PC-3 (cell line): ENCODE data around the gene UCN2. TPM values are rescaled to one million over a fixed set of nuclear protein-coding genes. Genes with fewer than 3 reads are reported as not detected.
A peak's percentile ranks its signal among the peaks of the same experiment; 100 is the strongest.

ENCODE experiments used
- ATAC-seq: fragments of 200-7000 bp; cut with Tn5 transposase; 2 replicates; pipeline ENCODE4 v1.9.1; 2020; ENCODE audit warnings: mild to moderate bottlenecking, moderate library complexity
- BruUV-seq: library from RNA; stranded (reverse); fragments of 400-500 nt; replicated peaks from 2 replicates; lab custom pipeline; 2021; lab: Mats Ljungman, UMichigan
- CTCF ChIA-PET: fragments of 300-600 bp; sonication (Branson Sonifier 250); formaldehyde crosslinking; loops from one replicate; lab custom pipeline; 2022; ENCODE audit warnings: antibody characterized with exemption; lab: Charles Lee
- POLR2A ChIA-PET: fragments of 300-600 bp; sonication (Branson Sonifier 250); formaldehyde crosslinking; loops from one replicate; lab custom pipeline; 2022; ENCODE audit warnings: antibody characterized with exemption; ENCODE audit not compliant: unreplicated experiment; lab: Charles Lee
- DNase-seq: peaks from one replicate; pipeline ENCODE4 v3.0.0-alpha.2; 2015
- H2AFZ ChIP-seq: fragments of 300-600 bp; sonication (generic); 2 replicates; pipeline ENCODE4 v1.6.0; 2016; ENCODE audit warnings: antibody characterized with exemption, low read length
- H3F3A ChIP-seq: fragments of 300-600 bp; sonication (generic); one replicate; pipeline ENCODE4 v1.6.0; 2017; ENCODE audit warnings: antibody characterized with exemption, low read length, control low read depth, mild to moderate bottlenecking; ENCODE audit not compliant: unreplicated experiment
- H3K27ac ChIP-seq: fragments of 300-600 bp; sonication (generic); 2 replicates; pipeline ENCODE4 v1.5.1; 2016; ENCODE audit warnings: mild to moderate bottlenecking, low read length
- H3K27me3 ChIP-seq: fragments of 300-600 bp; sonication (generic); 2 replicates; pipeline ENCODE4 v1.6.1; 2016; ENCODE audit warnings: low read length, mixed read lengths
- H3K36me3 ChIP-seq: fragments of 300-600 bp; sonication (generic); 2 replicates; pipeline ENCODE4 v1.6.1; 2016; ENCODE audit warnings: low read depth, mixed run types, low read length, mixed read lengths
- H3K4me1 ChIP-seq: fragments of 300-600 bp; sonication (generic); 2 replicates; pipeline ENCODE4 v1.5.1; 2016; ENCODE audit warnings: low read length; ENCODE audit not compliant: insufficient read depth
- H3K4me2 ChIP-seq: fragments of 300-600 bp; sonication (generic); 2 replicates; pipeline ENCODE4 v1.6.0; 2016; ENCODE audit warnings: low read length
- H3K4me3 ChIP-seq: fragments of 300-600 bp; sonication (generic); 2 replicates; pipeline ENCODE4 v1.5.1; 2016; ENCODE audit warnings: mild to moderate bottlenecking, low read length, mixed read lengths
- H3K79me2 ChIP-seq: fragments of 300-600 bp; sonication (generic); 2 replicates; pipeline ENCODE4 v1.6.1; 2017; ENCODE audit warnings: low read length, mixed read lengths
- H3K9ac ChIP-seq: fragments of 300-600 bp; sonication (generic); 2 replicates; pipeline ENCODE4 v1.6.0; 2016; ENCODE audit warnings: mild to moderate bottlenecking, low read length
- H3K9me2 ChIP-seq: fragments of 300-600 bp; sonication (generic); replicated peaks from 2 replicates; pipeline ENCODE4 v1.6.1; 2016; ENCODE audit warnings: mixed run types, low read length, mixed read lengths
- H3K9me3 ChIP-seq: fragments of 300-600 bp; sonication (generic); 2 replicates; pipeline ENCODE4 v1.6.1; 2016; ENCODE audit warnings: low read length, mixed read lengths
- H4K20me1 ChIP-seq: fragments of 300-600 bp; sonication (generic); 2 replicates; pipeline ENCODE4 v1.6.1; 2016; ENCODE audit warnings: low read length, mixed read lengths
- EZH2 ChIP-seq: fragments of 300-600 bp; sonication (generic); IDR thresholded peaks from one replicate; pipeline ENCODE4 v1.6.1; 2017; ENCODE audit warnings: antibody characterized with exemption, mild to moderate bottlenecking, low read length; ENCODE audit not compliant: unreplicated experiment
- EZH2phosphoT487 ChIP-seq: fragments of 300-600 bp; sonication (generic); IDR thresholded peaks from 2 replicates; pipeline ENCODE4 v1.6.1; 2018; ENCODE audit warnings: mild to moderate bottlenecking, antibody characterized with exemption, low read length, borderline replicate concordance
- intact Hi-C: fragments of 100-400 bp; cut with micrococcal nuclease; formaldehyde crosslinking; loops from 2 replicates; pipeline ENCODE4 v1.9.0; 2023
- total RNA-seq: library from RNA; depleted of rRNA; stranded (reverse); fragments of >200 nt; gene quantifications from 2 replicates; pipeline ENCODE4 v1.2.3, GENCODE V29; 2014
- TF ChIP-seq, protein P1 (sequence below): fragments of 300-600 bp; sonication (generic); conservative IDR thresholded peaks from 2 replicates; pipeline ENCODE4 v1.5.1; 2017; ENCODE audit warnings: antibody characterized with exemption, low read depth, mild to moderate bottlenecking, low read length

The UCN2 gene
- total RNA-seq, 1 experiment from 2014 or later = 0.91 TPM

DNA sequence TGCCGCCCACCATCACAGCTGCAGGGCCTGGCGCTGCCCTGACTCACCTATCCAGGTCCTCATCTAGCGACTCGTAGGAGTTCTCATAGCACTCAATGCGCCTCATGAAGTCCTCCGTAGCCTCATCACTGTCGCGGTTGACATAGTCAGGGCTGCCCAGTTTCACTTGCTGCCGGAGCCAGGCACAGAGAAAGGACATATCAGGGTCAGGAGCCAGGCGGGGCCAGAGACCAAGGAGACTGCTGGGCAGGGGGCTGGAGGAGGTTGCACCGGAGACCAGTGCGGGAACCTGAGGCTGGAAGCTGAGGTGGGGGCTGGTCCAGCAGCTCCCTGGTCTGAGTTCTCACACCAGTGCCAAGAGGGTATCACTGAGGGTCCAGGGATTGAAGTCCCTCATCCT lies 25.1 kb downstream of the UCN2 start:
- TF ChIP-seq EZH2phosphoT487 (no peak), EZH2 (no peak)
- TF ChIP-seq, protein P1, sequence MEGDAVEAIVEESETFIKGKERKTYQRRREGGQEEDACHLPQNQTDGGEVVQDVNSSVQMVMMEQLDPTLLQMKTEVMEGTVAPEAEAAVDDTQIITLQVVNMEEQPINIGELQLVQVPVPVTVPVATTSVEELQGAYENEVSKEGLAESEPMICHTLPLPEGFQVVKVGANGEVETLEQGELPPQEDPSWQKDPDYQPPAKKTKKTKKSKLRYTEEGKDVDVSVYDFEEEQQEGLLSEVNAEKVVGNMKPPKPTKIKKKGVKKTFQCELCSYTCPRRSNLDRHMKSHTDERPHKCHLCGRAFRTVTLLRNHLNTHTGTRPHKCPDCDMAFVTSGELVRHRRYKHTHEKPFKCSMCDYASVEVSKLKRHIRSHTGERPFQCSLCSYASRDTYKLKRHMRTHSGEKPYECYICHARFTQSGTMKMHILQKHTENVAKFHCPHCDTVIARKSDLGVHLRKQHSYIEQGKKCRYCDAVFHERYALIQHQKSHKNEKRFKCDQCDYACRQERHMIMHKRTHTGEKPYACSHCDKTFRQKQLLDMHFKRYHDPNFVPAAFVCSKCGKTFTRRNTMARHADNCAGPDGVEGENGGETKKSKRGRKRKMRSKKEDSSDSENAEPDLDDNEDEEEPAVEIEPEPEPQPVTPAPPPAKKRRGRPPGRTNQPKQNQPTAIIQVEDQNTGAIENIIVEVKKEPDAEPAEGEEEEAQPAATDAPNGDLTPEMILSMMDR = no peak
- intact Hi-C loops = no loop called here
- H3K27ac ChIP-seq = no peak overlapping the region

DNA sequence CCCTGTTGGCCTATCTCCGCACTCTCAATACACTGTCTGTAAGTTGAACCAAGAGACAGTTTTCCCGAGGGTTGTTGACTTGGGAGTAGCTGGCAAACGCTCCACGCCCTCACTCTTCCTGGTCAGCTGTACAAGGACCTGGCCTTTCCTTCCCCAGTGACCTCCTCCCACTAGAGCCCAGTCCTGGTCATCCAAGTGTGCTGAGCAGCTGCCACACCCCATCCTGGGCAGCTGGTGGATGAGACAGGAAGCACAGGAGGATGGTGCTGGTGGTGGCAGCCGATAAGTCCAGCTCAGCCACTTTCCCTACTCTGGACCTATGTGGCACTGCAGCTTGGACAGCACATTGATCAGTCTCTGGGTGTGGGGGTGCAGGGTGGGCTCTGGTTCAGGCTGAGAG lies 26.8 kb downstream of the UCN2 start:
- ATAC-seq (peak; percentile 61), DNase-seq (no peak)
- ChIA-PET CTCF (no interaction called here), POLR2A (no interaction called here)
- H3F3A ChIP-seq = no peaks in the 10 kb centered on the region
- H3K36me3 ChIP-seq = peaks cover 48% of the 10 kb centered on the region
- no peaks in the 10 kb centered on the region for H3K9me2 ChIP-seq
- H2AFZ ChIP-seq = no peak overlapping the region
- no peaks in the 10 kb centered on the region for H3K4me1 ChIP-seq
- intact Hi-C loops = no loop called here
- H3K4me3 ChIP-seq = no peak overlapping the region
- TF ChIP-seq EZH2 (no peak), EZH2phosphoT487 (no peak)
- TF ChIP-seq, protein P1 = no peak
- H3K79me2 ChIP-seq = no peaks in the 10 kb centered on the region
- BruUV-seq = no TSS peak
- no peak overlapping the region for H3K4me2 ChIP-seq
- no peak overlapping the region for H3K9ac ChIP-seq
- no peaks in the 10 kb centered on the region for H4K20me1 ChIP-seq
- H3K27ac ChIP-seq = no peak overlapping the region
- no peaks in the 10 kb centered on the region for H3K9me3 ChIP-seq
- H3K27me3 ChIP-seq = no peaks in the 10 kb centered on the region

More for the DNA sequence above, 25.1 kb downstream of the UCN2 start:
- no peaks in the 10 kb centered on the region for H3F3A ChIP-seq
- no peak overlapping the region for H3K4me3 ChIP-seq
- H3K79me2 ChIP-seq = no peaks in the 10 kb centered on the region
- H3K9me3 ChIP-seq = no peaks in the 10 kb centered on the region
- ChIA-PET POLR2A (no interaction called here), CTCF (no interaction called here)
- H3K4me1 ChIP-seq = no peaks in the 10 kb centered on the region
- H2AFZ ChIP-seq = no peak overlapping the region
- no peak overlapping the region for H3K4me2 ChIP-seq
- H3K36me3 ChIP-seq = peaks cover 37% of the 10 kb centered on the region
- no peaks in the 10 kb centered on the region for H4K20me1 ChIP-seq
- no peak overlapping the region for H3K9ac ChIP-seq
- no peak for DNase-seq
- no TSS peak for BruUV-seq
- no peaks in the 10 kb centered on the region for H3K27me3 ChIP-seq
- no peak for ATAC-seq
- no peaks in the 10 kb centered on the region for H3K9me2 ChIP-seq

DNA sequence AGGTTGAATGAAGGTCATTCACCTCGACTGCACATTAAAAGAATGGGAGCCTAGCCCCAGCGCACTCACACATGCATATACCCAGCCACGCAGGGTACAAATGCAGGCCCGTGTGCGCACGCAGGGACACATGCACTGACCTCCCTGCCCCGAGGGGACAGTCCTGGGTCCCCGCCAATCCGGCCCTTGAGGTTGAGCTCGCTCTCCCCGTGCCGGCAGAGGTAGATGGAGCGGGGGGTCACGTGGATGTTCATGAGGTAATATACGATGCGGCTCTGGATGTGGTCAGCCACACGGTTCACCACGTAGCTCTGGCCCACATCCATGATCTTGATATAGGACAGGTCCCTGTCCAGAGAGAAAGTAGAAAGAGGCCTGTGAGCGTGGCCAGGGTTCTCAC lies 27.5 kb downstream of the UCN2 start:
- DNase-seq (no peak), ATAC-seq (no peak)
- H3K27me3 ChIP-seq = no peaks in the 10 kb centered on the region
- POLR2A ChIA-PET = no interaction called here
- no peak overlapping the region for H3K4me3 ChIP-seq
- H3K9me3 ChIP-seq = no peaks in the 10 kb centered on the region
- H3K36me3 ChIP-seq = peaks cover 48% of the 10 kb centered on the region
- no peak overlapping the region for H2AFZ ChIP-seq
- no peak overlapping the region for H3K27ac ChIP-seq
- no TSS peak for BruUV-seq
- H4K20me1 ChIP-seq = no peaks in the 10 kb centered on the region
- H3K79me2 ChIP-seq = no peaks in the 10 kb centered on the region
- H3K9ac ChIP-seq = no peak overlapping the region
- H3F3A ChIP-seq = no peaks in the 10 kb centered on the region
- intact Hi-C loops = no loop called here
- H3K4me1 ChIP-seq = no peaks in the 10 kb centered on the region
- CTCF ChIA-PET = no interaction called here
- H3K4me2 ChIP-seq = no peak overlapping the region
- H3K9me2 ChIP-seq = no peaks in the 10 kb centered on the region
- TF ChIP-seq EZH2phosphoT487 (no peak), EZH2 (no peak)
- TF ChIP-seq, protein P1 = no peak
